ENCODE measurements around the gene DNAJB5.
"Not testable (repeated sequence)": the region's sequence is repeated elsewhere in the genome, so short reads cannot be mapped to it uniquely, and the experiment has no call there.

Gene DNAJB5
- 2.4 to 4.3 reads per million in 2 experiments for total RNA-seq

DNA sequence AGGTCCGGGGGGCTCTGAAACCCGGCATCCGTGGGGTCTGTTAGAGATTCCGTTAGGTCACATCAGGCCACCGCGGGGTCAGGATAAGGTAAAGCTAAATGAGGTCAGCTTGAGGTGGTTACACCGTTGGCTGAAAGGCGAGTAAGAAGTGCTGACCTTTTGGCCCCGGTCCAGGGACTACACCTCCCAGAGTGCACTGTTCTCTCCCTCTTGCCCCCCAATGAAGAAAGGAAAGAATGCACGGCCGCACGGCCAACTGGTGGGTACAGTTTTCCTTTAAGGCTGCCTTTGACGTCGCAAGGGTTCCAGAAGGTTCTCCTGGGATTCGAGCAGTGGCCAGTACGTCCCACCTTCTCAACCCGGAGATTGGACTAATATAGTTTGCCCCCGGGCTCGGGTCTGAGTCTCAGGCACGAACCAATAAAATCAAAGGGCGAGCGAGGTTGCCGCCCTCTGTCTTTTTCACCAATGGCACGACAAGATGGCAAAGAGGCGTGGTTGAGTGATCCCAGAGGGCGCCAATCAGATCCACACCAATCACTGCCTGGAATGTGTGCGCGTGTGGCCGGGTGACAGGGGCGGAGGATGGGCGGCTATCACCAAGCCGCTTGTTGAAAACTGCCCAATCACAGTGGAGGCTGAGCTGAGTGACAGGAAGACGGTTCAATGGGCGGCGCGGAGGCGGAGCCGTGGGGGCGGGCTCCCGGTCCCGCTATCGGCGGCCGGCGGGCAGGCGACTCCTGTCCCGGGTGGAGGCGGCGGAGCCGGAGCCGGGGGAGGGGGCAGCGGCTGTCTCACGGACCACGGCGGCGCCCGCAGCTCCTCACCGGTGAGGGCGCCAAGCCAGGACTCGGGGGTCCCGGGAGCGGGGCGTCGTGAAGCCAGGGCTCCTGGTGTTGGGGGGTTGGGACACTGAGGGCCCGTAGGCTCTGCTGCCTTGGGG lies at the start of gene DNAJB5:
Gene DNAJB5 (plus strand): TSS at position 743 of the 943 bp plus-strand sequence. CDS start 886 bp downstream, outside the sequence.
- peak; percentile 95 for DNase-seq (ENCODE audit: low read depth)

DNA sequence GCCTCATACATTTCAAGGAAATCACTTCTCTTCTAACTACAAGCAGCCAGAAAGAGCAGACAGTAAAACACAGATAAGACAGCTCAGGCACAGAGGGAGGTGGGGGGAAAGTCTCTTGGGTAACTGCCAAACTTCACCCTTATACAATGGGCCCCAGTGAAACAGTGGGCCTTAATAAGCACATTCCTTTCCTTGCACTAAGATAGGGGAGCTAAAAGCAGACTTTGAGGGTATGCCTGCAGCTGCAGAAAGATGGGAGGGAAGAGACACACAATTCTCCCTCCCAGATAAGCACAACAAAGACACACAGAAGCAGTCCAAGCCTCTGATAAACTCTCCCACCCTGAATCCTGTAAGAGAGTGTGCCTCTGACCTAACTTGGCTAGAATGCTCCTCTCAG lies 49.6 kb upstream of the DNAJB5 start:
- DNase-seq (ENCODE audit: low read depth) = not testable (repeated sequence)

DNA sequence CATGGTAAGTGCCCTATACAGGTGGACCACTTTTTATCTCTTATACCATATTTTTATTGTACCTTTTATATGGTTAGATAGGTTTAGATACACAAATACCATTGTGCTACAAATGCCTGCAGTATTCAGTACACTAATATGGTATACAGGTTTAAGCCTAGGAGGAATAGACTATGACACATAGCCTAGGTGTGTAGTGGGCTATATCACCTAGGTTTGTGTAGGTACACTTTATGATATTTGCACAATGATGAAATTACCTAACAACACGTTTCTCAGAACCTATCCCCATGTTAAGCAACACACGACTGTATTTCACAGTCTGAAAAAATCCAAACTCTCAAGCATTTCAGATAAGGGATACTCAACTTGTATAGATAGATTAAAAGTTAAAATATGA lies 41.1 kb upstream of the DNAJB5 start:
- no peak for DNase-seq (ENCODE audit: low read depth)

DNA sequence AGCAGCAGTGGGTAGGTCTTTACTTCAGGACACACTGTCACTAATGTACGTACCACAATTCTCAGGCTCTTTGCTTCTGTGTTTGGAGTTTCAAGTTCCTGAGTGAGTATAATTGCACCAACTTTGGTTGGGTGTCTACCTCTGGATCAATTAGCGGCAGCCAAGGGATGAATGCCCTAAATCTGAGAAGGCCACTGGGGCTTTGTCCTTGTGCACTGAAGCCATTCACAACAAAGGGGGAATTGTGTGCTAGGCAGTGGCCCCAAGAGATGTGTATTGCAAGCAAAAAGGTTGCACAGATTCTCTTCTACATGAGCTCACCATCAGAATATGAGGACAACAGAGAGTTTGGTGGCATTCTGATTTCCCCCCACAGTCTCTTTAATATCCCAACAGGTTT lies 35.3 kb upstream of the DNAJB5 start:
- no peak for DNase-seq (ENCODE audit: low read depth)

DNA sequence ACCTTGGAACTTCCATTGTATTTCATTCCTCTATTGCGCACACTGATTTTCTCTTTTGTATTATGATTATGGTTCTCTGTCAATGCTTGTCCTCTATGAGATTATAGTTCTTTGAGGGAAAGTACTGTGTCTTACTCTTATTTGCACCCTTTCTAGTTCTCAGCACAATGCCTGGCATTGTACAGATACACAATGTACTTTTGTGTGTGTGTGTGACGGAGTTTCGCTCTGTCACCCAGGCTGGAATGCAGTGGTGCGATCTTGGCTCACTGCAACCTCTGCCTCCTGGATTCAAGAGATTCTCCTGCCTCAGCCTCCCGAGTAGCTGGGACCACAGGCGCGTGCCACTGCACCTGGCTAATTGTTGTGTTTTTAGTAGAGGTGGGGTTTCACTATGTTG lies 33.5 kb upstream of the DNAJB5 start:
- DNase-seq (ENCODE audit: low read depth) = not testable (repeated sequence)

DNA sequence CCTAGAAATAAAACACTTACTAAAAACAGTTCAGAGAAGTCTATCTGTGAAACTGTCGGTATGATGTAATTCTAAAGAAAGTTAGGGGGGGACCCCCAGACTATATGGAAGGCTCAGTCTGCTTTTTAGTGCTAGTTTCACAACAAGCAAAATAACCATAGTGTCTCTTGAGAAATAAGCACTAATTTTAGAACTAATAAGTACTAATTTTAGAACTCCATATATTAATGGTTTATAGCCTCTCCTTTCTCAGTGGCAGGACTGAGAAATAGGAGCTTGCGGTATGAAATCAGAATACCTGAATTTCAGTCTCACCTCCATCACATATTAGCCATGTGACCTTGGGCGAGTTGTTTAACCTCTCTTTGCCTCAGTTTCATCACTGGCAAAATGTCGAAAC lies 32.9 kb upstream of the DNAJB5 start:
- DNase-seq (ENCODE audit: low read depth) = no peak

DNA sequence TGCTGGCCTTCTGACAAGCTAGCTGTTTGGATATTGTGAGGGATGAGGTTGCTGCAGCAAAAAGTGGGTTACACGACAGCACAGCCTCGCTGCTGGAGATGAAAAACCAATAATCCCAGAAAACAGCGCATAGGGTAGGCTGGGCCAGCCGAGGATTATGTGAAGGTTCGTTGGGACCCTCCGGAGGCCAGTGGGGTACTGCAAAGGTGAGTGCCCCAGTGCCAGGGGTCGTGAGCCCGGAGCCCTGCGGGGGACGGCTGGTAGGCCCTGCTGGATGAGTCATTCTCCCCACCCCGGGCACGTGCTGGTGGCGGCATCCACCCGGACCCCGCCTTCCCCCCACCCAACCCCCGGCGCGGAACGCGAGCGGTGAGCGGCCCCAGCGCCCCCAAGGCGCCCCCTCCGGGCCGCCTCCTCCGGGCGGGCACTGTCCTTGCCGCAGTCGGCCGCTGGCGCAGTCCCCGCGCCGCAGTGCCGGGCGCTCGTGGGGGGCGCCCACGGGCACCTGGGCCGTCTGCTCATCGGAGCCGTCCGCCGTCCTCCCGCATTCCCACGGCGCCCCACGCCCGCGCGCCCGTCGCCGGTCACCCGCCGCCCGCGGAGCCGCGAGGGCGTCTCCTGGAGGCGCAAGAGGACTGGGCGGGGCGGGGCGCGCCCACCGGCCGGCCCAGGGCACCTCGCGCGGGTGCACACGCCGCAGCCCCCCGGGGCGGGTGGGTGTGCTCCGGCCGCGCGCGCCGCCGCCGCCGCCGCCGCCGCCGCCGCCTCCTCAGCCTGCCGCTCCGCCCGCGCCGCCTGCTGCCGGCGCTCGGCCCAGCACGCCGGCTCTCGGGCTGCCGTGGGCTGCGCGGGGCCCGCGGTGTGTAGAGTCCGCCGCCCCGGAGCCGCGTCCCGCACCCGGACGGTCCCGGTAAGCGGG lies 31.8 kb upstream of the DNAJB5 start, which contains the start of gene PHF24:
Gene PHF24 (plus strand): TSS at position 794 of the 919 bp plus-strand sequence. CDS start 13,014 bp downstream, outside the sequence.
- DNase-seq (ENCODE audit: low read depth) = peak; percentile 5

DNA sequence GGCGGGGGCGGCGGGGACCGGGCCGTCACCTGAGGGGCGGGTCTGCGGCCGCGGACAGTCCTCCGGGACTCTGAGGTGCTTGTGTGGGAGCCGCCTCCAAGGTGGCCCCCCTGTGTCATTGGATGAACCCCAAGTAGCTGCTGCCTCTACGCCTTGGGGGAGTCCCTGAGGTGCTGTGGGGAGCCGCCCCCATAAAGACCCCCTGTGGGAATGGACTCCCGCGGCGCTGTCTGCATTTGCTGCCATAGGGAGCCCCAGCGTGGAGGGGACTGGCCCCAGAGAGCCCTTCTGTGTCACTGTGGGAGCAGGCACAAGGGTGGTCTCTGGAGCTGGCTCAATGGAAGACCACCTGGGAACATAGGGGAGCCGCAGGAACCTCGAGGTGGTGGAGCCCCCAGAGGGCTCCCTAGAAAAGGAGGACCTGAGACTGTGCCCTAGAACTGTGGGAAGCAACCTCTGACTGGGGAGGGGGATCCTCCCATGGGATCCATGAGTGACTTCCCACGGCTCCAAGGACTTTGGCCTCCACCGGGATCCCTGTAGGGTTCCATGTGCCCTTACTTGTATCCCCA lies 31.0 kb upstream of the DNAJB5 start:
- no peak for DNase-seq (ENCODE audit: low read depth)

DNA sequence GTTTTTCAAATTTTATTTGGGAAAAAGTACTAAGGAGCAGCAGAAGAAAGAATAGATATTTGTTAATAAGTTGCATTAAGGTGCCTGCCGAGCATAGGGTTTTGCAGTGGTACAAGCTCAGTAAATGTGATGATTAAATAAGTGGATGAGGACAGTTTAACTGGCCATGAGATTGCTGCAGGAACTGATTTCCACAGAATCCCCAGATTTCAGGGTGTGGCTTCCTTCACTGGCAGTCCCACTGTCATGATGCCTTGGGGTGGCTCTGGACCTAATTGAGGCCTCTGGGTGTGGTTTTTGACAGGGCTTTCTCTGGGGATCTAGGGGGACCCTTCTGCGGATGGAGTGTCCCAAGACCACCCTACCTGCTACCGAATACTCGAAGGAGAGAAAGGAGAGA lies 30.1 kb upstream of the DNAJB5 start:
- no peak for DNase-seq (ENCODE audit: low read depth)

DNA sequence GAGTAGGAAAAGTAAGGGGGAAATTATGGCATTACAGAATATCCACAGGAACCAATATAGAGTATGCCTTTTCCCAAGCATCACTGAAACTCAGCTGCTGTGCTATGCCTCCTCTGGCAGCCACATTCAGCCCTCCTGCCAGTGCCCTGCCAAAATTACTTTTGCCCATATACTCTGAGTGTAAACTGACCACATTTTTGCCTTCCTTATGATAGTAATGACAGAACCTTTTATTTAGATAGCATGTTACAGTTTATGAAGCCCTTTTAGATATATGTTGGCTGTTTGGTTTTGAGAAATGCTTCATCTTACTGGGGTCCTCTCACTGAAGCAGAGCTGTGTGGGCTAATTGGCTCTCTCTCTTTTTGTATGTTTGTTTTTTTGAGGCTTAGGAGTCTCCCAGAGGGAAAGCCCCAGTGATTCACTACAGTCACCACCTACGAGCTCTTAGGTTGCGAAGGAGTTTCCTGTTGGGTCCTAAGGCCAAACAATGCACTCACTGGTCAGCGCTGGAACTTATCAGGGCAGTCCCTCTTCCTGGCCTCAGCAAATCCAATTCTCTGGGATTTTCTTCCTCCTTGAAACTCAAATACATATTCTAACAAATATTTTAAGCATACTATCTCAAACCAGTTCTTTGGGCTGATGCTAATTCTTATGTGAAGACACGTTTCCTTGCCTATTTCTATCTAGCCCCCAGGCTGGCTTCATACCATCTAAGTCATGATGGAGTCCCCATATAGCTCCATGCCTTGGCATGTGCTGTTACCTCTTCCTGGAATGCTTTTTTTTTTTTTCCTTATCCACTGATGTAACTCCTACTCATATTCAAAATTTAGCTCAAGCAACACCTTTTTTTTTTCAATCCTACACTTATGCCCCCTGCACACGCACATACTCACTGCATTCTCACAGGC lies 27.7 kb upstream of the DNAJB5 start:
- DNase-seq (ENCODE audit: low read depth) = no peak

DNA sequence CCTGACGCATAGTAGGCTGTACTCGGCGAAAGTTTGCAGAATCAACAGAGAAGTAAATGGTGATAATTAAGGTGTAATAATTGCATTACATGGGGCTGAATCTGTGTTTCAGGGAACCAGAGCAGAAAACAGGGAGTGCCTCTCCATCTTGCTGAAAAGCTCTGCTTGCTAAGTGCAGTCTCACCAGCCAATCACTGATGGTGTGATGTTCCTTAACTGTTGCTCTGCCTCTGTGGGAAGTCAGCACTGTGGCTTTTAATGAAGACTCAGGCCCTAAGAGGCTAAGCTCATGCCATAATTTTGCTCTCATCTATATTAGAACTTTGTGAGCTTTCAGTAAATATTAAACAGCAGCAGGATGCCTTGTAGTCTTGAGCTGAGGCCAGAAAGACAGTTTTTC lies 27.0 kb upstream of the DNAJB5 start:
- no peak for DNase-seq (ENCODE audit: low read depth)

DNA sequence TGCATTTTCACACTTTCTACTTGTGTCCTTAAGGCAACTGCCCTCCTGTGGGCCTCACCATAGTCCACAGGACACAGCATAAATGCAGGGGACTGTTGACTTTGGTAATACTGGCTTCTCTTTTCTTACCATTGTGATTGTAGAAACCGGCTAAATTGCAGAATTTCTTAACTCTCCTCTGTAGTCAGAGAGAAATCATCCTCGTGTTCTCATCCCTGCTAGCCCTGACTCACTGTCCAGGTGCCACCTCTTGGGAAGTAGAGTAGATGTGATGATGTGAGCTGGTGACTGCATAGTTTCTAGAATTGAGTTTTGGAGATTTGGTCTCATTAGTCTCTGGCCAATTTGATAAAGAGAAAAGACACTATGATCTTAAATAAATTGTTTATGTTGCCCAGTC lies 26.0 kb upstream of the DNAJB5 start:
- no peak for DNase-seq (ENCODE audit: low read depth)

DNA sequence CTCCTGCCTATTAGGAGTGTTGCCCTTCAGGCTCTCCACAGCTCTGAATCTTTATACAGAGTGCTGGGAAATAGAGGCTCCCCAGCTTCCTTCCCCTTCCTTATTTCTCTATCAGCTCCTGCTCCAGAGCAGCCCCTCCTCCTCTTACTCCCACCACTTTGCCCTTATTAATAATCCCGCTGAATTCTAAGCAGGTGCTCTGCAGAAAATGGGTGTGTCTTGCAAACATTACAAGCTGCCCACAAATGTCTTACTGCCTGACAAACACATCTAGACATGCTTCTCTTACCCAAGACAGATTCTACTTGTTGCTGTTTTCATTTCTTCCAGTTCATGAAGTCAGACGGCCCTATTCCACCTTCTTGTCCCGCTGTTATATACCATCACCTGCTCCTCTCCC lies 25.1 kb upstream of the DNAJB5 start:
- DNase-seq (ENCODE audit: low read depth) = no peak

DNA sequence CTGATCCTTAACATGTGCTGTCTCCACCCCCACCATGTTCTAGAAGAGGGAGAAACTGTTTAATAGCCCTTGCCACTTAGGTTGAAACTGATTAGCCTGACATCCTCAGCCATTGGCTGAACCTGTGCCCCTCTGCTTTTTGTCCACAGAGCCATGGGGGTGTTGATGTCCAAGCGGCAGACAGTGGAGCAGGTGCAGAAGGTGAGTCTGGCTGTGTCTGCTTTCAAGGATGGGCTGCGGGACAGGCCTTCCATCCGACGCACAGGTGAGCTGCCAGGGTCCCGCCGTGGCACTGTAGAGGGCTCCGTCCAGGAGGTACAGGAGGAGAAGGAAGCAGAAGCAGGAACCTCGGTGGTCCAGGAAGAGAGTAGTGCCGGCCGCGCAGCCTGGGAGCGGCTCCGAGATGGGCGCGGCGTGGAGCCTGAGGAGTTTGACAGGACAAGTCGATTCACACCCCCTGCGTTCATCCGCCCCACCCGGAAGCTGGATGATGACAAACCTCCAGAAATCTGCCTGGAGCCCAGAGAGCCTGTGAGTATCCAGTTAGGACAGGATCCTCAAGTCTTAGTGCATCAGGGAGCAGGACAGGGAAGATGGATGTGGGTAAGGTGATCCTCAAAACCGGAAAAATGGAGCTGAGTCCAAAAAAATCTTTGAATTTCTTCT lies 18.3 kb upstream of the DNAJB5 start:
- DNase-seq (ENCODE audit: low read depth) = no peak

DNA sequence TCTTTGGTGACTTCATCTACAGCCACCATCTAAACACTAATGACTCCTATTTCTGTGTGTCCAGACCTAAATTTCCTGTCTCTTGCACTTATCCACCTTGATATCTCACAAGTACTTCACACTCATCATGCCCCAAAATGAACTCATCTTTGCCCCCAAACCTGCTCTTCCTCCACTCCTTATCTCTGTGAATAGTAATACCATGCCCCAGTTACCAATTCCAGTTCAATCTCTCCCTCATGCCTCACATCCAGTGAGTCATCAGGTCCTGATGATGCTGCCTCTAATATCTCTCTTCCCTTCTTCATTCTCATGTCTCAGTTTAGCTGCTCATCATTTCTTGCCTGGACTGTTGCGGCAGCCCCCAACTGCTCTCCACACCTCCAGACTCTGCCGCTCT lies 14.9 kb upstream of the DNAJB5 start:
- no peak for DNase-seq (ENCODE audit: low read depth)

DNA sequence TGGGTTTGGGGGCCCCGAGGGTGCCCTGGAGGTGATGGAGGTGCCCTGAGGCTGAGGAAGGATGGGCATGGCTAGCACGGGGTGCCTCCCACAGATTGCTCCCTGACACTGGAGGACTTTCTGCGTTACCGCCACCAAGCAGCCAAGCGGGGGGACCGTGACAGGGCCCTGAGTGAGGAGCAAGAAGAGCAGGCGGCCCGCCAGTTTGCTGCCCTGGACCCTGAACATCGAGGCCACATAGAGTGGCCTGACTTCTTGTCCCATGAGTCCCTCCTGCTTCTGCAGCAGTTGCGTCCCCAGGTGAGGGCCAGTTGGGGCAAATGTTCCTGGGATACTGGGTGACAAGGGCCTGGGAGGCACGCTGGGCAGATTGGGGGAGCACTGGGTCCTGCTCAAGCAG lies 13.1 kb upstream of the DNAJB5 start:
- DNase-seq (ENCODE audit: low read depth) = no peak

DNA sequence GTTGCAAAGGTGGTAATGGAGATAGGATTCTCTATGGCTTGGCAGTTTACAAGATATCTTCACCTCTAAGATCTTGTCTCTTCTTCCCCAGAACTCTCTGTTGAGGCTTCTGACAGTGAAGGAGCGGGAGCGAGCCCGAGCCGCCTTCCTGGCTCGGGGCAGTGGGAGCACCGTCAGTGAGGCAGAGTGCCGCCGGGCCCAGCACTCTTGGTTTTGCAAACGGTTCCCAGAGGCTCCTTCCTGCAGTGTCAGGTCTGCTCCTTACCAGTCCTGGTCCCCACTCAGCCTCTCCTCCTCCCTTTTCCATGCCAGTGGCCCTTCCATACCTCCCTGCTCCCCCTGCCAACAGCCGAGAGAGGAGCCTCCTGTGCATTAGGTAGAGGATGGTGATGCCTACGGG lies 12.6 kb upstream of the DNAJB5 start:
- no peak for DNase-seq (ENCODE audit: low read depth)

DNA sequence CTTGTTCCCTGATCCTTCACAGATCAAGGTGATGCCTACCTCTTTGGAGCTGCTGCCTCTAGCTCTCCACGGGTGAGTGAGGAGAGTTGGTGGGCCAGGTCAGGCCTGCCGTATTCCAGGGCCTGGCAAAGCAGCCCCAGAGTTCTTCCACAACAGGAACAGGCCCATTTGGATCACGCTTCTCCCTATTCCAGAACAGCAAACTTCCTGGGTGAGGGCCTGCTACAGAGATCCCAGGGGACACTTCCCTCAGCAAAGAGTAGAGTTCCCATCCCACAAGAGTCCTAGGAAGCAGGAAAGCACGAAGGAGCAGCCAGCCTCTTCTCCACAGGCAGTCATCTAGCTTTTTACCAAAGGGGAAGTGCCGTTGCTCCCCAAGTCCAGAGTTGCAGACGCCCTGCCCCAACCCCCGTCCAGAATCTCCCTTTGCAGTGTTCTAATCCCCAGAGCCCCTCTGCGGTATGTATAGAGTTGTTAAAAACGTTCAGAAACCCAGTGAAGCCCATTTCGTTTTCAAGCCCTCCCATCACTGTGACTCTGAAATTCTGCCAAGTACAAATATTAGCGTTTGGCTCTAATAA lies 9.3 kb upstream of the DNAJB5 start:
- no peak for DNase-seq (ENCODE audit: low read depth)

DNA sequence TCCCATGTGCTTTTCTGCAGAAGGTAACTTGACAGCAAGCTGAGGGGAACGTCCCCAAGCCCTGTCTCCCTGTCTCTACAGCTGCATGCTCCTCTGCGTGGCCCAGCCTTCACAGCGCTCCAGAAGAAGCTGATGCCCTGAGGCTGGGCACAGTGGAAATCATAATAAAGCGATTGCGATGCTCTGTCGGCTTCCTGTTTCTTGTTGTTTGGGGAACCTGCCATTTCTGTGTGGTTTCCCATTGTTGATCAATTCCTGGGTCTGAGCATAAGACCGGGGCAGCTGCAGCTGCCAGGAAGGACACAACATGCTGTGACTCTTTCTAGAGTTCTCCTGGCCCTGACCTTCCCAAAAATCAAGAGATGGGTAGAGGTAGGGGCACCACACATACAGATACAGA lies 7.2 kb upstream of the DNAJB5 start:
- no peak for DNase-seq (ENCODE audit: low read depth)

DNA sequence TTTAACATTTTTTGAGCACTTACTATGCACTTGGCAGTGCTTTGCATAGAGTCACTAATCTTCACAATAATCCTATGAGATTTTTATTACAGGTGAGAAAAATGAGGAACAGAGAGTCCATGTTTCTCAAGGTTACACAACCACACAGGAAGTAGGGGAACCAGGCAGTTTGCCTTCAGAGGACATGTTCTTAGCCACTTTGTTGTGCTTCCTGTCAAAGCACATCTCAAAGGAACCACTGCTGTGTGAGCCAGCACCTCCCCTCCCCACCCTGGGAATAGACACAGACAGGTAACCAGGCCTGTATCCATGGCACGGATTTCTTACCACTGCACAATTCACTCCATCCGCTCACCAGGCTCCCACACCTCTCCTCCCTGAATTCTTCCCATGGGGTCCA lies 6.3 kb upstream of the DNAJB5 start:
- DNase-seq (ENCODE audit: low read depth) = no peak
